Ovary (tissue), 9 donors: ENCODE results near the gene CPZ. TPM values are rescaled to one million over a fixed set of nuclear protein-coding genes. Genes with fewer than 3 reads are reported as not detected.

ENCODE experiments used
- DNase-seq, 5 donors: peaks; one replicate each; pipeline ENCODE4 v3.0.0-alpha.2; 2019 to 2020
- H3K27ac ChIP-seq, 2 donors: fragments of 200-600 bp; one replicate each; pipeline versions ENCODE4 v1.5.1 to v1.8.0; 2019 to 2022
- H3K27me3 ChIP-seq: fragments of 200-600 bp; one replicate; pipeline ENCODE4 v1.8.0; 2022
- H3K36me3 ChIP-seq: fragments of 200-600 bp; sonication (generic); one replicate; pipeline ENCODE4 v1.5.1; 2019
- H3K4me1 ChIP-seq: one replicate; pipeline ENCODE4 v1.8.1; 2013; ENCODE audit warnings: mild to moderate bottlenecking, moderate library complexity; ENCODE audit not compliant: insufficient read depth
- H3K4me3 ChIP-seq: fragments of 200-600 bp; sonication (generic); one replicate; pipeline ENCODE4 v1.5.1; 2017
- H3K9me3 ChIP-seq, 2 donors: fragments of 200-600 bp in 1 of 2; sonication (generic) in 1 of 2; one replicate each; pipeline versions ENCODE4 v1.5.1 to v1.8.1; 2013 to 2019; ENCODE audit warnings: mild to moderate bottlenecking in 1 of 2, moderate library complexity in 1 of 2
- CTCF ChIP-seq, 3 donors: fragments of 450-650 bp in 2 of 3; fragments of 200-600 bp in 1 of 3; IDR thresholded peaks; one replicate each; pipeline versions ENCODE4 v1.5.1 to v1.8.0; 2016 to 2022; ENCODE audit warnings: antibody characterized with exemption in 3 of 3, mild to moderate bottlenecking in 1 of 3
- EP300 ChIP-seq: sonication (generic); formaldehyde crosslinking; IDR thresholded peaks from one replicate; pipeline ENCODE4 v1.6.1; 2017; ENCODE audit warnings: antibody characterized with exemption
- POLR2A ChIP-seq: fragments of 450-650 bp; IDR thresholded peaks from one replicate; pipeline ENCODE4 v1.6.1; 2017; ENCODE audit warnings: antibody characterized with exemption, mild to moderate bottlenecking, moderate library complexity
- WGBS, 3 donors: extraction: QIAGEN DNeasy Blood & Tissue Kit in 1 of 3; methylation state at CpG; one replicate each; pipeline versions ENCODE4 v1.1.5 to v1.1.7; 2013 to 2017; 5-methylcytosine and 5-hydroxymethylcytosine counted together
- intact Hi-C, 4 donors: fragments of 100-400 bp; cut with DNase I; formaldehyde crosslinking; loops; one replicate each; pipeline versions ENCODE4 v1.11.0 to v1.15.1; 2022 to 2023
- polyA plus RNA-seq, 2 donors: library from polyadenylated mRNA; stranded (reverse); fragments of 200-250 nt in 1 of 2; fragments of 350-450 nt in 1 of 2; fragmentation: Illumina TruSeq in 1 of 2; extraction: RNeasy Lipid Tissue Mini Kit (QIAGEN cat#74804) in 1 of 2; gene quantifications; one replicate each; pipeline ENCODE4 v1.2.3, GENCODE V29; 2013 to 2014
- total RNA-seq, 7 donors: library from RNA; depleted of rRNA in 2 of 7; stranded (reverse); fragments of >200 nt in 2 of 7; fragmentation: NEBNext Ultra II Directional in 3 of 7; extraction: Animal tissue kit (Norgen Biotek cat#: 25700) in 3 of 7; gene quantifications; one replicate each; pipeline versions ENCODE4 v1.1.0 to v1.2.4, GENCODE V29; 2016 to 2023
- donor health status: DM: no; HTN: no; CAD: no; lungs with moderate emphysema.
- donor health status: DM: no; HTN: no; CAD: no.
- donor health status: Bipolar disorder and iron deficiency.
- donor health status: DM: yes; HTN: yes; CAD: no.
- donor health status: DM: no; HTN: no; CAD: no.
- donor health status: DM: yes; HTN: yes; CAD: no.

The CPZ gene
- total and polyA plus RNA-seq, 9 donors = 51.0 to 212 (median 129) TPM

- TF ChIP-seq CTCF (IDR thresholded peaks at IDR 0.05) = no peak
- no peak for TF ChIP-seq EP300
- no peak for TF ChIP-seq POLR2A
Observed at GRCh38 chr4:8553991-8554405, 38.6 kb upstream of the CPZ start.

GRCh38 chr4:8554555-8555100 is 37.9 kb upstream of the CPZ start:
- Histone ChIP-seq H3K4me3 (no peak overlapping the region), H3K4me1 (peaks cover under 1% of the 10 kb centered on the region), H3K36me3 (no peaks in the 10 kb centered on the region), H3K27ac (no peak overlapping the region), H3K27me3 (no peaks in the 10 kb centered on the region), H3K9me3 (no peaks in the 10 kb centered on the region)
- TF ChIP-seq EP300 = no peak
- TF ChIP-seq POLR2A = no peak
- TF ChIP-seq CTCF (IDR thresholded peaks at IDR 0.05) = no peak
- WGBS, 3 donors = 87 to 95% (median 91%) methylated on average over 17 of the region's 17 CpGs
- DNase-seq = peak in 1 of 5 donors; percentile 28
- intact Hi-C loops = no loop called here

More at GRCh38 chr4:8553991-8554405, 38.6 kb upstream of the CPZ start:
- peak in 2 of 5 donors; percentile 12 to 25 for DNase-seq
- Histone ChIP-seq H3K4me1 (peaks cover 5% of the 10 kb centered on the region), H3K9me3 (no peaks in the 10 kb centered on the region), H3K36me3 (no peaks in the 10 kb centered on the region), H3K27me3 (no peaks in the 10 kb centered on the region), H3K4me3 (no peak overlapping the region), H3K27ac (no peak overlapping the region)
- 81 to 91% (median 90%) methylated on average over 12 of the region's 12 CpGs for WGBS, 3 donors
- intact Hi-C loops = no loop called here

GRCh38 chr4:8555716-8556115 is 36.8 kb upstream of the CPZ start:
- H3K9me3 ChIP-seq = no peaks in the 10 kb centered on the region
- no peaks in the 10 kb centered on the region for H3K27me3 ChIP-seq
- 73 to 85% (median 81%) methylated on average over 5 of the region's 5 CpGs for WGBS, 3 donors
- peak in 2 of 5 donors; percentile 4 to 19 for DNase-seq
- intact Hi-C loops = no loop called here
- no peak for TF ChIP-seq EP300
- TF ChIP-seq CTCF (IDR thresholded peaks at IDR 0.05) = no peak
- no peak for TF ChIP-seq POLR2A
- no peaks in the 10 kb centered on the region for H3K4me1 ChIP-seq
- H3K4me3 ChIP-seq = no peak overlapping the region
- H3K27ac ChIP-seq = no peak overlapping the region
- H3K36me3 ChIP-seq = no peaks in the 10 kb centered on the region

GRCh38 chr4:8556341-8557150 is 36.0 kb upstream of the CPZ start:
- TF ChIP-seq CTCF (IDR thresholded peaks at IDR 0.05) = no peak
- TF ChIP-seq POLR2A = no peak
- TF ChIP-seq EP300 = no peak
- Histone ChIP-seq H3K9me3 (no peaks in the 10 kb centered on the region), H3K27ac (no peak overlapping the region), H3K4me3 (no peak overlapping the region), H3K36me3 (no peaks in the 10 kb centered on the region), H3K4me1 (no peaks in the 10 kb centered on the region), H3K27me3 (no peaks in the 10 kb centered on the region)
- intact Hi-C loops = no loop called here
- peak in 2 of 5 donors; percentile 2 to 21 for DNase-seq
- WGBS, 3 donors = 61 to 75% (median 70%) methylated on average over 17 of the region's 17 CpGs
